SJCRH30 (cell line): Measurements from ENCODE around the gene TMEM231. TPM values are rescaled to one million over a fixed set of nuclear protein-coding genes. Genes with fewer than 3 reads are reported as not detected.
"Not testable (repeated sequence)": the region's sequence is repeated elsewhere in the genome, so short reads cannot be mapped to it uniquely, and the experiment has no call there.

Experiments used
- DNase-seq, 2 experiments: peaks; one replicate each; pipeline ENCODE4 v3.0.0-alpha.2; 2015 to 2020
- H3K27ac ChIP-seq: fragments of 250-450 bp; sonication (Bioruptor Pico); 2 replicates; pipeline ENCODE4 v1.5.1; 2020; ENCODE audit warnings: mild to moderate bottlenecking, moderate library complexity
- H3K27me3 ChIP-seq: fragments of 250-450 bp; sonication (Bioruptor Pico); 2 replicates; pipeline ENCODE4 v1.5.1; 2020; ENCODE audit warnings: mild to moderate bottlenecking, moderate library complexity
- H3K36me3 ChIP-seq: fragments of 250-450 bp; sonication (Bioruptor Pico); 2 replicates; pipeline ENCODE4 v1.5.1; 2020; ENCODE audit warnings: mild to moderate bottlenecking, moderate library complexity
- H3K4me1 ChIP-seq: fragments of 250-450 bp; sonication (Bioruptor Pico); 2 replicates; pipeline ENCODE4 v1.5.1; 2020; ENCODE audit warnings: mild to moderate bottlenecking, moderate library complexity
- H3K4me3 ChIP-seq: fragments of 250-450 bp; sonication (Bioruptor Pico); 2 replicates; pipeline ENCODE4 v1.5.1; 2020; ENCODE audit warnings: mild to moderate bottlenecking, moderate library complexity
- H3K9me3 ChIP-seq: fragments of 250-450 bp; sonication (Bioruptor Pico); replicated peaks from 2 replicates; pipeline ENCODE4 v1.5.1; 2020; ENCODE audit warnings: mild to moderate bottlenecking, moderate library complexity
- total RNA-seq: library from RNA; depleted of rRNA; stranded (reverse); fragments of >200 nt; shearing (Covaris generic); gene quantifications from 2 replicates; pipeline ENCODE4 v1.2.3, GENCODE V29; 2014

TMEM231 gene
- total RNA-seq, 1 experiment from 2014 or later: 5.1 TPM

GRCh38 chr16:75550211-75550662, 5.8 kb downstream of the TMEM231 start:
- Histone ChIP-seq H3K4me3 (no peak overlapping the region), H3K9me3 (no peaks in the 10 kb centered on the region), H3K4me1 (no peaks in the 10 kb centered on the region), H3K27me3 (no peaks in the 10 kb centered on the region), H3K27ac (no peak overlapping the region), H3K36me3 (no peaks in the 10 kb centered on the region)
- DNase-seq: peak in 1 of 2 experiments; percentile 19

- not testable (repeated sequence) for H3K4me1 ChIP-seq, H3K9me3 ChIP-seq, H3K27me3 ChIP-seq, DNase-seq, H3K36me3 ChIP-seq, H3K27ac ChIP-seq, H3K4me3 ChIP-seq
Observed at GRCh38 chr16:75548456-75548855, 7.6 kb downstream of the TMEM231 start.

- no peaks in the 10 kb centered on the region for H3K4me1 ChIP-seq
- no peaks in the 10 kb centered on the region for H3K27me3 ChIP-seq
- H3K4me3 ChIP-seq: no peak overlapping the region
- H3K9me3 ChIP-seq: no peaks in the 10 kb centered on the region
- H3K27ac ChIP-seq: no peak overlapping the region
- no peaks in the 10 kb centered on the region for H3K36me3 ChIP-seq
- DNase-seq: no peak
Observed at GRCh38 chr16:75546293-75546692, 9.8 kb downstream of the TMEM231 start.

GRCh38 chr16:75545879-75546278, 10.2 kb downstream of the TMEM231 start:
- H3K4me1 ChIP-seq, H3K27ac ChIP-seq, H3K9me3 ChIP-seq, DNase-seq, H3K36me3 ChIP-seq, H3K4me3 ChIP-seq, H3K27me3 ChIP-seq: not testable (repeated sequence)

- not testable (repeated sequence) for H3K36me3 ChIP-seq, H3K9me3 ChIP-seq, H3K27ac ChIP-seq, H3K4me3 ChIP-seq, DNase-seq, H3K27me3 ChIP-seq, H3K4me1 ChIP-seq
Observed at GRCh38 chr16:75542462-75542861, 13.6 kb downstream of the TMEM231 start.

- Histone ChIP-seq H3K9me3 (no peaks in the 10 kb centered on the region), H3K36me3 (no peaks in the 10 kb centered on the region), H3K27ac (no peak overlapping the region), H3K4me3 (no peak overlapping the region), H3K27me3 (no peaks in the 10 kb centered on the region), H3K4me1 (no peaks in the 10 kb centered on the region)
- DNase-seq: no peak
Observed at GRCh38 chr16:75541236-75541635, 14.8 kb downstream of the TMEM231 start.

- not testable (repeated sequence) for H3K27ac ChIP-seq, H3K27me3 ChIP-seq, H3K4me3 ChIP-seq, H3K9me3 ChIP-seq, H3K4me1 ChIP-seq, DNase-seq, H3K36me3 ChIP-seq
Observed at GRCh38 chr16:75538882-75539565, 17.0 kb downstream of the TMEM231 start.

GRCh38 chr16:75537776-75538175, 18.3 kb downstream of the TMEM231 start:
- no peaks in the 10 kb centered on the region for H3K27me3 ChIP-seq
- no peak overlapping the region for H3K4me3 ChIP-seq
- H3K36me3 ChIP-seq: no peaks in the 10 kb centered on the region
- DNase-seq: no peak
- no peaks in the 10 kb centered on the region for H3K9me3 ChIP-seq
- no peaks in the 10 kb centered on the region for H3K4me1 ChIP-seq
- H3K27ac ChIP-seq: no peak overlapping the region

GRCh38 chr16:75535901-75536300, 20.2 kb downstream of the TMEM231 start, which contains the start of gene CHST5:
Gene CHST5, minus strand, starts transcription at chr16:75536108. Its CDS starts 5,724 bp downstream, at chr16:75530384.
- no peaks in the 10 kb centered on the region for H3K4me1 ChIP-seq
- no peak for DNase-seq
- no peaks in the 10 kb centered on the region for H3K36me3 ChIP-seq
- no peaks in the 10 kb centered on the region for H3K27me3 ChIP-seq
- no peak within 1 kb of the TSS for H3K4me3 ChIP-seq
- H3K9me3 ChIP-seq: no peaks in the 10 kb centered on the region
- no peak within 1 kb of the TSS for H3K27ac ChIP-seq

- H3K4me3 ChIP-seq: no peak overlapping the region
- no peak overlapping the region for H3K27ac ChIP-seq
- H3K4me1 ChIP-seq: no peaks in the 10 kb centered on the region
- H3K36me3 ChIP-seq: no peaks in the 10 kb centered on the region
- no peaks in the 10 kb centered on the region for H3K9me3 ChIP-seq
- DNase-seq: no peak
- H3K27me3 ChIP-seq: no peaks in the 10 kb centered on the region
Observed at GRCh38 chr16:75535211-75535843, 20.7 kb downstream of the TMEM231 start.

GRCh38 chr16:75534560-75535205, 21.4 kb downstream of the TMEM231 start:
- DNase-seq: no peak
- Histone ChIP-seq H3K27ac (no peak overlapping the region), H3K36me3 (no peaks in the 10 kb centered on the region), H3K27me3 (no peaks in the 10 kb centered on the region), H3K9me3 (no peaks in the 10 kb centered on the region), H3K4me1 (no peaks in the 10 kb centered on the region), H3K4me3 (no peak overlapping the region)

GRCh38 chr16:75532791-75533190, 23.3 kb downstream of the TMEM231 start:
- Histone ChIP-seq H3K4me1 (no peaks in the 10 kb centered on the region), H3K9me3 (no peaks in the 10 kb centered on the region), H3K27me3 (no peaks in the 10 kb centered on the region), H3K36me3 (no peaks in the 10 kb centered on the region), H3K4me3 (no peak overlapping the region), H3K27ac (no peak overlapping the region)
- no peak for DNase-seq

- Histone ChIP-seq H3K27me3 (no peaks in the 10 kb centered on the region), H3K27ac (no peak overlapping the region), H3K9me3 (no peaks in the 10 kb centered on the region), H3K4me3 (no peak overlapping the region), H3K36me3 (no peaks in the 10 kb centered on the region), H3K4me1 (no peaks in the 10 kb centered on the region)
- no peak for DNase-seq
Observed at GRCh38 chr16:75532142-75532765, 23.8 kb downstream of the TMEM231 start.

GRCh38 chr16:75529959-75530358, 26.1 kb downstream of the TMEM231 start:
- H3K4me3 ChIP-seq: no peak overlapping the region
- H3K9me3 ChIP-seq: no peaks in the 10 kb centered on the region
- DNase-seq: no peak
- H3K4me1 ChIP-seq: no peaks in the 10 kb centered on the region
- no peaks in the 10 kb centered on the region for H3K27me3 ChIP-seq
- H3K36me3 ChIP-seq: no peaks in the 10 kb centered on the region
- no peak overlapping the region for H3K27ac ChIP-seq
